ENCODE results near the gene UNC13B. TPM values are rescaled to one million over a fixed set of nuclear protein-coding genes. Genes with fewer than 3 reads are reported as not detected.

The UNC13B gene
- total and polyA plus RNA-seq, 2 of the 13 experiments (the other 11 are each of a cell fraction or from before 2014, with no cell fraction given): 14.0 to 18.3 TPM

- H3K79me2 ChIP-seq (ENCODE audit: insufficient read depth, low read length): no peaks in the 10 kb centered on the region
- H3K9ac ChIP-seq (ENCODE audit: insufficient read depth, low read depth, low read length): peak overlapping the region; percentile 54
- FAIRE-seq (peak; percentile 81), DNase-seq (ENCODE audit: low spot score) (peak; percentile 86), ATAC-seq (peak; percentile 84)
- H3K4me1 ChIP-seq (ENCODE audit: insufficient read depth, low read length): peaks cover 30% of the 10 kb centered on the region
- H3K36me3 ChIP-seq (replicated peaks in 1 of 2; ENCODE audit: control insufficient read depth in 1 of 2, insufficient read depth in 2 of 2, low read length in 2 of 2): no peaks in the 10 kb centered on the region
- peak overlapping the region; percentile 56 for H3K27ac ChIP-seq (ENCODE audit: extremely low read length, insufficient read depth, low read length)
- H3K4me3 ChIP-seq (replicated peaks in 1 of 3; ENCODE audit: insufficient read depth in 1 of 3, low read depth in 2 of 3, low read length in 3 of 3): peak overlapping the region; percentile 78 to 96 (median 79)
- peak overlapping the region; percentile 100 for H3K4me2 ChIP-seq (ENCODE audit: low read depth, low read length)
- BruUV-seq (replicated peaks): no TSS peak
- 7% methylated on average over 27 of the region's 30 CpGs for WGBS (ENCODE audit: low lambda C conversion rate)
- ChIA-PET POLR2A (interaction anchor here (0.8 to 2.5 kb wide), 3 partner anchors 45 to 298 kb away, joined by 3 to 14 read pairs (median 7); partner anchors contain the start of gene UNC13B), CTCF (ENCODE audit: low intra/inter-chr PET ratio, low total read pairs) (interaction anchor here (2.2 to 2.9 kb wide), 2 partner anchors 142 to 360 kb away, joined by 14 to 40 read pairs; no protein-coding TSS in a partner anchor)
- intact Hi-C loops (cut with micrococcal nuclease; ENCODE audit: unreplicated experiment): loop anchor here (1.0 to 5.0 kb wide), 4 partner anchors 141 to 360 kb away; no protein-coding TSS in a partner anchor
- no peaks in the 10 kb centered on the region; a peak in 1 of 5 replicates for H3K27me3 ChIP-seq (ENCODE audit: control insufficient read depth in 1 of 2, insufficient read depth in 2 of 2, low read length in 2 of 2)
- H4K20me1 ChIP-seq (ENCODE audit: insufficient read depth, low read length): no peaks in the 10 kb centered on the region
- no peak overlapping the region for H2AFZ ChIP-seq (ENCODE audit: low read length)
- no peaks in the 10 kb centered on the region for H3K9me3 ChIP-seq (ENCODE audit: low read length)
- in situ Hi-C loops (cut with HindIII; ENCODE audit: extremely low pct_ligation_motif_present, low pct_unique_long_range_greater_than_20kb): loop anchor here (5.0 to 10.0 kb wide), 3 partner anchors 140 to 538 kb away; partner anchors contain the start of genes CCDC107, RMRP and SIT1
- TF ChIP-seq ZNF160 (CRISPR knock-in tag; IDR thresholded peaks at IDR 0.05) (no peak), NFYC (CRISPR knock-in tag; IDR thresholded peaks at IDR 0.05) (0 out of 2 replicates have a peak, but pooled peaks have one; percentile 8), HINFP (CRISPR knock-in tag; IDR thresholded peaks at IDR 0.05; ENCODE audit: low read depth) (0 out of 2 replicates have a peak, but pooled peaks have one; percentile 79), KDM2A (CRISPR knock-in tag; IDR thresholded peaks at IDR 0.05; ENCODE audit: borderline replicate concordance, low read depth) (peak; percentile 82; the same call in 1 of the 2 replicates), KMT2A (CRISPR knock-in tag; IDR thresholded peaks at IDR 0.05) (peak; percentile 73; the same call in 1 of the 2 replicates), HMGXB4 (CRISPR knock-in tag; IDR thresholded peaks at IDR 0.05; ENCODE audit: borderline replicate concordance in 1 of 2, low read depth in 1 of 2) (peak; percentile 85 to 89; a peak in 3 of 4 replicates), XRCC5 (optimal IDR thresholded peaks at IDR 0.05; ENCODE audit: low read length) (peak; percentile 75), ZFY (CRISPR knock-in tag; IDR thresholded peaks at IDR 0.05) (peak; percentile 48), ZFX (CRISPR knock-in tag; IDR thresholded peaks at IDR 0.05; ENCODE audit: low read depth) (peak; percentile 50), MEIS1 (CRISPR knock-in tag; IDR thresholded peaks at IDR 0.05; ENCODE audit: borderline replicate concordance) (0 out of 2 replicates have a peak, but pooled peaks have one; percentile 7), SRSF1 (optimal IDR thresholded peaks at IDR 0.05; ENCODE audit: low read depth, low read length) (no peak), DRAP1 (CRISPR knock-in tag; IDR thresholded peaks at IDR 0.05) (0 out of 2 replicates have a peak, but pooled peaks have one; percentile 30), ARID5B (CRISPR knock-in tag; IDR thresholded peaks at IDR 0.05) (peak; percentile 14; the same call in 1 of the 2 replicates), ZNF234 (CRISPR knock-in tag; conservative IDR thresholded peaks at IDR 0.05) (no peak), ESRRA (CRISPR knock-in tag; IDR thresholded peaks at IDR 0.05; ENCODE audit: low read depth) (0 out of 2 replicates have a peak, but pooled peaks have one; percentile 61)
Observed at GRCh38 chr9:35116898-35117551, 44.8 kb upstream of the UNC13B start.
